HEK293T (cell line): ENCODE data around the gene PIEZO2.

Experiments
- BHLHE40 ChIP-seq: fragments of 450-650 bp; IDR thresholded peaks from 2 replicates; pipeline ENCODE4 v1.6.1; 2016; ENCODE audit warnings: mild to moderate bottlenecking, moderate library complexity, borderline replicate concordance
- CTBP1 ChIP-seq: fragments of 450-650 bp; IDR thresholded peaks from 2 replicates; pipeline ENCODE4 v1.6.1; 2016; ENCODE audit warnings: borderline replicate concordance
- ELF4 ChIP-seq: fragments of 450-650 bp; IDR thresholded peaks from 2 replicates; pipeline ENCODE4 v1.6.1; 2017; ENCODE audit warnings: antibody characterized with exemption
- FOXA1 ChIP-seq: fragments of 450-650 bp; IDR thresholded peaks from 2 replicates; pipeline ENCODE4 v1.6.1; 2016; ENCODE audit warnings: mild to moderate bottlenecking
- FOXK2 ChIP-seq: fragments of 450-650 bp; IDR thresholded peaks from 2 replicates; pipeline ENCODE4 v1.6.1; 2016; ENCODE audit warnings: mild to moderate bottlenecking
- FOXM1 ChIP-seq: fragments of 450-650 bp; IDR thresholded peaks from 2 replicates; pipeline ENCODE4 v1.6.1; 2017; ENCODE audit warnings: mild to moderate bottlenecking, borderline replicate concordance
- HDGF ChIP-seq: fragments of 450-650 bp; IDR thresholded peaks from 2 replicates; pipeline ENCODE4 v1.6.1; 2017; ENCODE audit warnings: antibody characterized with exemption, borderline replicate concordance
- L3MBTL2 ChIP-seq: fragments of 450-650 bp; conservative IDR thresholded peaks from 2 replicates; pipeline ENCODE4 v1.6.1; 2016; ENCODE audit warnings: mild to moderate bottlenecking
- LEF1 ChIP-seq: fragments of 450-650 bp; IDR thresholded peaks from 2 replicates; pipeline ENCODE4 v1.6.1; 2017; ENCODE audit warnings: mild to moderate bottlenecking, borderline replicate concordance
- SP1 ChIP-seq: fragments of 450-650 bp; IDR thresholded peaks from 2 replicates; pipeline ENCODE4 v1.6.1; 2017
- SUZ12 ChIP-seq: fragments of 450-650 bp; IDR thresholded peaks from 2 replicates; pipeline ENCODE4 v1.6.1; 2016; ENCODE audit warnings: mild to moderate bottlenecking
- TARDBP ChIP-seq: fragments of 450-650 bp; IDR thresholded peaks from 2 replicates; pipeline ENCODE4 v1.6.1; 2016
- ZNF384 ChIP-seq: fragments of 450-650 bp; IDR thresholded peaks from 2 replicates; pipeline ENCODE4 v1.6.1; 2016
- TF ChIP-seq, protein P1 (sequence below): fragments of 450-650 bp; IDR thresholded peaks from 2 replicates; pipeline ENCODE4 v1.6.1; 2016

DNA sequence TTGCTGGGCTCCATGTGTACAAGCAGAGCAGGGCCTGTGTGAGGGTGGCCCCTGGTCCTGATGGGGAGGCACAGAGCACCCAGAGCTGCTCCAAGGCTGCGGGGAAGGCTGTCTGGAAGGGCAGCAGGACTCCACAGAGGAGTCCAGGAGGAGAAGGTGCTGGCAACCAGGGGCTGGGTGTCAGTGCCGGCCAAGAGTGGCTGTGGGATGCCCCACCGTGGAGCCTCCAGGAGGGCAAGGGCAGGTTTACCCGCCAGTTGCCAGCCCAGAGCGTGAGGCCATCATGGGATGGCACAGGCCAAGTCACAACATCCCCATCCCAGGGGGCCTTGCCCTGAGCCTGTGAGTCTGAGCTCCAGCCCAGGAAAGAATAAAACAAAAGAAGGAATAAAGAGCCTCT lies 381.7 kb downstream of the PIEZO2 start:
- TF ChIP-seq FOXM1 (no peak), TARDBP (no peak), SP1 (no peak), SUZ12 (no peak), HDGF (no peak), ZNF384 (no peak), FOXA1 (no peak), ELF4 (no peak), L3MBTL2 (no peak), CTBP1 (no peak), BHLHE40 (no peak), LEF1 (no peak), FOXK2 (no peak)
- TF ChIP-seq, protein P1, sequence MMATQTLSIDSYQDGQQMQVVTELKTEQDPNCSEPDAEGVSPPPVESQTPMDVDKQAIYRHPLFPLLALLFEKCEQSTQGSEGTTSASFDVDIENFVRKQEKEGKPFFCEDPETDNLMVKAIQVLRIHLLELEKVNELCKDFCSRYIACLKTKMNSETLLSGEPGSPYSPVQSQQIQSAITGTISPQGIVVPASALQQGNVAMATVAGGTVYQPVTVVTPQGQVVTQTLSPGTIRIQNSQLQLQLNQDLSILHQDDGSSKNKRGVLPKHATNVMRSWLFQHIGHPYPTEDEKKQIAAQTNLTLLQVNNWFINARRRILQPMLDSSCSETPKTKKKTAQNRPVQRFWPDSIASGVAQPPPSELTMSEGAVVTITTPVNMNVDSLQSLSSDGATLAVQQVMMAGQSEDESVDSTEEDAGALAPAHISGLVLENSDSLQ: no peak
